Neural cell (in vitro differentiated cells): ENCODE measurements around the gene MAP6.

Experiments used
- EP300 ChIP-seq: fragments of 450-650 bp; conservative IDR thresholded peaks from 2 replicates; pipeline ENCODE4 v1.6.1; 2014; ENCODE audit warnings: antibody characterized with exemption, mild to moderate bottlenecking, moderate library complexity; ENCODE audit not compliant: poor library complexity, severe bottlenecking
- EZH2 ChIP-seq: fragments of 200-600, 300-800 bp; shearing (Covaris generic), sonication (generic); IDR thresholded peaks from 2 replicates; pipeline ENCODE4 v1.6.1; 2014; ENCODE audit warnings: antibody characterized with exemption, low read length, borderline replicate concordance, mild to moderate bottlenecking; ENCODE audit not compliant: insufficient read depth, poor library complexity, severe bottlenecking
- POLR2AphosphoS5 ChIP-seq: IDR thresholded peaks from 2 replicates; pipeline ENCODE4 v1.6.1; 2012
- RAD21 ChIP-seq: fragments of 450-650 bp; conservative IDR thresholded peaks from 2 replicates; pipeline ENCODE4 v1.6.1; 2014; ENCODE audit warnings: antibody characterized with exemption, mild to moderate bottlenecking, moderate library complexity
- SMC3 ChIP-seq: fragments of 450-650 bp; conservative IDR thresholded peaks from 2 replicates; pipeline ENCODE4 v1.6.1; 2014; ENCODE audit warnings: antibody characterized with exemption, mild to moderate bottlenecking, moderate library complexity; ENCODE audit not compliant: poor library complexity
- TAF1 ChIP-seq: IDR thresholded peaks from 2 replicates; pipeline ENCODE4 v1.6.1; 2012; ENCODE audit warnings: low read depth
- TF ChIP-seq, protein P1 (sequence below): fragments of 450-650 bp; IDR thresholded peaks from 2 replicates; pipeline ENCODE4 v1.5.1; 2014; ENCODE audit warnings: antibody characterized with exemption, mild to moderate bottlenecking, moderate library complexity; ENCODE audit not compliant: poor library complexity, severe bottlenecking

DNA sequence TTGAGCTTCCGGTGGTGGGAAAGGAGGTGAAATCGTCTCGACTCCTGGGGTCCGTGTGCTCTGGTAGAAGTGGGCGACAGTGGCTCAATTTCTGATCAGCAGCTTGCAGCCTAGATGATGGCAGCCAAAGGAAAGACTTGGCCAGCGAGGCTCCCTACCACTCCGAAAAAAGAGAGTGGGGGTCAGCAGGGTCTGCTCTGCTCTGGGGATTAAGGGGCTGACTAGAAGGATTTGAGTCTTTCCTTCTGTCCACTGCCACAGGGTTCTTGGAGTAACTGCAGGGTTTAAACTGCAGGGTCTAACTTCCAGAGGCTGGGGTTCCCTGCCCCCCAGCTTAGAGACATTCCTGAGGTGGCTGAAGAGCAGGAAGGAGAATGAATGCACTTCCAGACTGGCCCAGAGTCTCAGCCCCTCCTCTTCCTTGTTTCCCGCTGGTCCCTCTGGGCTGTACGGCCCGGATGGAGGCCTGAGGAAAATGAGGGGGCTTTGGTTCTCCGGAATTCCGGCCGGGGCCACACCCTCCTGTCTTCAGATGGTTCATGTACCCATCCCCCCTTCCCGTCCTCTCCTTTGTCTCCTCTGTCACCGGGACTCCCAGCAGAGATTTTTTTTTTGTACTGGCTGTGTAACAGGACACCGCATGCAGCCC, 105.9 kb downstream of the MAP6 start:
- TF ChIP-seq, protein P1, sequence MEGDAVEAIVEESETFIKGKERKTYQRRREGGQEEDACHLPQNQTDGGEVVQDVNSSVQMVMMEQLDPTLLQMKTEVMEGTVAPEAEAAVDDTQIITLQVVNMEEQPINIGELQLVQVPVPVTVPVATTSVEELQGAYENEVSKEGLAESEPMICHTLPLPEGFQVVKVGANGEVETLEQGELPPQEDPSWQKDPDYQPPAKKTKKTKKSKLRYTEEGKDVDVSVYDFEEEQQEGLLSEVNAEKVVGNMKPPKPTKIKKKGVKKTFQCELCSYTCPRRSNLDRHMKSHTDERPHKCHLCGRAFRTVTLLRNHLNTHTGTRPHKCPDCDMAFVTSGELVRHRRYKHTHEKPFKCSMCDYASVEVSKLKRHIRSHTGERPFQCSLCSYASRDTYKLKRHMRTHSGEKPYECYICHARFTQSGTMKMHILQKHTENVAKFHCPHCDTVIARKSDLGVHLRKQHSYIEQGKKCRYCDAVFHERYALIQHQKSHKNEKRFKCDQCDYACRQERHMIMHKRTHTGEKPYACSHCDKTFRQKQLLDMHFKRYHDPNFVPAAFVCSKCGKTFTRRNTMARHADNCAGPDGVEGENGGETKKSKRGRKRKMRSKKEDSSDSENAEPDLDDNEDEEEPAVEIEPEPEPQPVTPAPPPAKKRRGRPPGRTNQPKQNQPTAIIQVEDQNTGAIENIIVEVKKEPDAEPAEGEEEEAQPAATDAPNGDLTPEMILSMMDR: no peak
- TF ChIP-seq EZH2: no peak
- TF ChIP-seq RAD21: no peak
- no peak for TF ChIP-seq EP300
- TF ChIP-seq TAF1: no peak
- no peak for TF ChIP-seq POLR2AphosphoS5
- TF ChIP-seq SMC3: no peak
